CD14-positive monocyte (primary cell): Measurements from ENCODE around the gene PLEKHN1. TPM values are rescaled to one million over a fixed set of nuclear protein-coding genes. Genes with fewer than 3 reads are reported as not detected.
A peak's percentile ranks its signal among the peaks of the same experiment; 100 is the strongest.

Experiments
- DNase-seq, 3 donors: peaks; one replicate each; pipeline ENCODE4 v3.0.0-alpha.2; 2011 to 2022
- H2AFZ ChIP-seq: 2 replicates; pipeline ENCODE4 v1.6.0; 2012; ENCODE audit warnings: mild to moderate bottlenecking, low read depth, low read length, inconsistent platforms; ENCODE audit not compliant: insufficient read depth, poor library complexity, severe bottlenecking
- H3K27ac ChIP-seq, 2 donors: 1 replicate in 1 of 2; 2 replicates in 1 of 2; pipeline ENCODE4 v1.5.1; 2012 to 2013; ENCODE audit warnings: low read length in 2 of 2, control low read depth in 1 of 2, inconsistent platforms in 1 of 2, low read depth in 1 of 2, mild to moderate bottlenecking in 1 of 2
- H3K27me3 ChIP-seq, 2 donors: one replicate each; pipeline versions ENCODE4 v1.6.0 to v1.6.1; 2011 to 2013; ENCODE audit warnings: low read length in 2 of 2; ENCODE audit not compliant: control insufficient read depth in 2 of 2, insufficient read depth in 2 of 2
- H3K36me3 ChIP-seq, 2 donors: replicated peaks in 1 of 2; 1 replicate in 1 of 2; 2 replicates in 1 of 2; pipeline versions ENCODE4 v1.5.1 to v1.6.1; 2012 to 2013; ENCODE audit warnings: low read length in 2 of 2, control low read depth in 1 of 2, inconsistent platforms in 1 of 2, mild to moderate bottlenecking in 1 of 2; ENCODE audit not compliant: insufficient read depth in 2 of 2, control insufficient read depth in 1 of 2
- H3K4me1 ChIP-seq, 2 donors: 1 replicate in 1 of 2; 2 replicates in 1 of 2; pipeline versions ENCODE4 v1.5.1 to v1.6.1; 2012 to 2013; ENCODE audit warnings: low read length in 2 of 2, control low read depth in 1 of 2, inconsistent platforms in 1 of 2, mild to moderate bottlenecking in 1 of 2, moderate library complexity in 1 of 2; ENCODE audit not compliant: insufficient read depth in 2 of 2, control insufficient read depth in 1 of 2
- H3K4me2 ChIP-seq: replicated peaks from 2 replicates; pipeline ENCODE3; 2012; ENCODE audit warnings: low read length, moderate library complexity, mild to moderate bottlenecking; ENCODE audit not compliant: poor library complexity, severe bottlenecking; ENCODE audit errors: extremely low read depth
- H3K4me3 ChIP-seq, 3 experiments: fragments of 200-600 bp in 1 of 3; sonication (generic) in 1 of 3; replicated peaks in 1 of 3; 1 replicate in 2 of 3; 2 replicates in 1 of 3; pipeline ENCODE4 v1.5.1; 2011 to 2013; ENCODE audit warnings: low read length in 3 of 3, mild to moderate bottlenecking in 3 of 3, control low read depth in 2 of 3, low read depth in 2 of 3, inconsistent platforms in 1 of 3, moderate library complexity in 1 of 3
- H3K79me2 ChIP-seq: 2 replicates; pipeline ENCODE4 v1.6.0; 2012; ENCODE audit warnings: mild to moderate bottlenecking, control low read depth, inconsistent platforms, low read length, moderate library complexity; ENCODE audit not compliant: insufficient read depth
- H3K9ac ChIP-seq: 2 replicates; pipeline ENCODE4 v1.6.0; 2017; ENCODE audit warnings: low read length, mild to moderate bottlenecking; ENCODE audit not compliant: insufficient read depth, poor library complexity, severe bottlenecking
- H3K9me3 ChIP-seq, 2 donors: replicated peaks in 1 of 2; 1 replicate in 1 of 2; 2 replicates in 1 of 2; pipeline versions ENCODE4 v1.5.1 to v1.6.1; 2012 to 2013; ENCODE audit warnings: low read length in 2 of 2, control low read depth in 1 of 2; ENCODE audit not compliant: control insufficient read depth in 1 of 2, insufficient read depth in 1 of 2
- H4K20me1 ChIP-seq: 2 replicates; pipeline ENCODE4 v1.6.0; 2012; ENCODE audit warnings: mild to moderate bottlenecking, low read length, control low read depth, moderate library complexity; ENCODE audit not compliant: insufficient read depth
- H3K27ac Mint-ChIP-seq, 7 donors: one replicate each; pipeline ENCODE4 v1.8.0; 2020; ENCODE audit warnings: mild to moderate bottlenecking in 7 of 7, mixed read lengths in 7 of 7, moderate library complexity in 6 of 7, inconsistent platforms in 2 of 7
- H3K27me3 Mint-ChIP-seq, 3 donors: one replicate each; pipeline ENCODE4 v1.8.0; 2021 to 2022; ENCODE audit warnings: low read depth in 3 of 3, mild to moderate bottlenecking in 3 of 3, mixed read lengths in 3 of 3, moderate library complexity in 3 of 3, inconsistent platforms in 1 of 3
- H3K36me3 Mint-ChIP-seq, 2 donors: one replicate each; pipeline ENCODE4 v1.8.0; 2020; ENCODE audit warnings: mixed read lengths in 2 of 2, inconsistent platforms in 1 of 2, mild to moderate bottlenecking in 1 of 2
- H3K4me1 Mint-ChIP-seq: one replicate; pipeline ENCODE4 v1.8.0; 2020; ENCODE audit warnings: mild to moderate bottlenecking, mixed read lengths
- H3K4me3 Mint-ChIP-seq, 2 donors: one replicate each; pipeline ENCODE4 v1.8.0; 2020; ENCODE audit warnings: mild to moderate bottlenecking in 2 of 2, mixed read lengths in 2 of 2, moderate library complexity in 1 of 2
- H3K9me3 Mint-ChIP-seq, 7 donors: one replicate each; pipeline ENCODE4 v1.8.0; 2020 to 2022; ENCODE audit warnings: mixed read lengths in 7 of 7, mild to moderate bottlenecking in 6 of 7, moderate library complexity in 6 of 7, inconsistent platforms in 2 of 7
- CTCF ChIP-seq: fragments of 200-600 bp; IDR thresholded peaks from one replicate; pipeline ENCODE4 v1.8.0; 2022; ENCODE audit warnings: antibody characterized with exemption, mild to moderate bottlenecking
- WGBS: methylation state at CpG from one replicate; pipeline ENCODE4 v1.1.5; 2013; ENCODE audit warnings: missing lambda C conversion rate; ENCODE audit not compliant: insufficient coverage; 5-methylcytosine and 5-hydroxymethylcytosine counted together
- intact Hi-C, 2 donors: fragments of 100-400 bp; cut with micrococcal nuclease; formaldehyde crosslinking; loops; one replicate each; pipeline versions ENCODE4 v1.15.0 to v1.15.1; 2023
- polyA plus RNA-seq, 3 donors: library from polyadenylated mRNA; depleted of rRNA in 1 of 3; unstranded in 2 of 3; stranded (reverse) in 1 of 3; fragments of 300-500 nt in 2 of 3; fragments of >200 nt in 1 of 3; fragmentation: Illumina TruSeq in 2 of 3; gene quantifications; 1 replicate in 2 of 3; 2 replicates in 1 of 3; pipeline ENCODE4 v1.2.3, GENCODE V29; 2012 to 2021

The PLEKHN1 gene
- polyA plus RNA-seq, 3 donors, result 0.21 to 1.5 (median 0.62) TPM

- H3K36me3 ChIP-seq, result no peaks in the 10 kb centered on the region
- peaks cover 0 to 7% of the 10 kb centered on the region in 2 donors for H3K9me3 ChIP-seq
- no peaks in the 10 kb centered on the region for H4K20me1 ChIP-seq
- no peaks in the 10 kb centered on the region for H3K79me2 ChIP-seq
- peaks cover 7 to 26% of the 10 kb centered on the region in 2 donors for H3K4me1 ChIP-seq
- no peak overlapping the region for H3K4me3 Mint-ChIP-seq
- H3K9me3 Mint-ChIP-seq, result peaks cover 0 to 10% (median 2%) of the 10 kb centered on the region in 7 donors
- intact Hi-C loops, result no loop called here
- H2AFZ ChIP-seq, result no peak overlapping the region
- H3K27me3 Mint-ChIP-seq, result peaks cover 36 to 72% (median 43%) of the 10 kb centered on the region in 3 donors
- no peak overlapping the region for H3K9ac ChIP-seq
- no peak overlapping the region for H3K27ac ChIP-seq
- no peak overlapping the region for H3K27ac Mint-ChIP-seq
- no peak overlapping the region for H3K4me2 ChIP-seq
- no peaks in the 10 kb centered on the region for H3K36me3 Mint-ChIP-seq
- H3K4me1 Mint-ChIP-seq, result peaks cover 12% of the 10 kb centered on the region
- TF ChIP-seq CTCF, result no peak
- H3K27me3 ChIP-seq, result peaks cover 15 to 43% of the 10 kb centered on the region in 2 donors
- 92% methylated on average over 6 of the region's 10 CpGs for WGBS
- H3K4me3 ChIP-seq, result no peak overlapping the region
- DNase-seq, result no peak
Observed at GRCh38 chr1:927748-928147, 38.5 kb upstream of the PLEKHN1 start.

GRCh38 chr1:928825-929661 is 37.2 kb upstream of the PLEKHN1 start:
- H3K36me3 Mint-ChIP-seq, result no peaks in the 10 kb centered on the region

More at GRCh38 chr1:928825-929661, 37.2 kb upstream of the PLEKHN1 start:
- Histone ChIP-seq H3K4me3 (no peak overlapping the region), H4K20me1 (no peaks in the 10 kb centered on the region), H3K36me3 (no peaks in the 10 kb centered on the region), H3K27ac (no peak overlapping the region), H3K79me2 (no peaks in the 10 kb centered on the region), H3K9me3 (no peaks in the 10 kb centered on the region), H3K27me3 (peaks cover 11 to 44% of the 10 kb centered on the region in 2 donors), H2AFZ (no peak overlapping the region), H3K9ac (no peak overlapping the region), H3K4me2 (no peak overlapping the region), H3K4me1 (peaks cover 0 to 14% of the 10 kb centered on the region in 2 donors)
- peak overlapping the region in 1 of 2 donors; percentile 15 for H3K4me3 Mint-ChIP-seq
- no peak overlapping the region for H3K27ac Mint-ChIP-seq
- intact Hi-C loops, result no loop called here
- DNase-seq, result no peak
- TF ChIP-seq CTCF, result no peak
- peaks cover 33 to 72% (median 44%) of the 10 kb centered on the region in 3 donors for H3K27me3 Mint-ChIP-seq
- H3K4me1 Mint-ChIP-seq, result peaks cover 5% of the 10 kb centered on the region
- peaks cover 0 to 8% (median 0%) of the 10 kb centered on the region in 7 donors for H3K9me3 Mint-ChIP-seq
- WGBS, result 88% methylated on average over 24 of the region's 40 CpGs
